COLO668 (cell line): ENCODE data around the gene FOSL1.

Experiments used
- DNase-seq: peaks from one replicate; lab custom pipeline; 2025; ENCODE audit not compliant: unreplicated experiment; lab: John Stamatoyannopoulos, UW

The FOSL1 gene

DNA sequence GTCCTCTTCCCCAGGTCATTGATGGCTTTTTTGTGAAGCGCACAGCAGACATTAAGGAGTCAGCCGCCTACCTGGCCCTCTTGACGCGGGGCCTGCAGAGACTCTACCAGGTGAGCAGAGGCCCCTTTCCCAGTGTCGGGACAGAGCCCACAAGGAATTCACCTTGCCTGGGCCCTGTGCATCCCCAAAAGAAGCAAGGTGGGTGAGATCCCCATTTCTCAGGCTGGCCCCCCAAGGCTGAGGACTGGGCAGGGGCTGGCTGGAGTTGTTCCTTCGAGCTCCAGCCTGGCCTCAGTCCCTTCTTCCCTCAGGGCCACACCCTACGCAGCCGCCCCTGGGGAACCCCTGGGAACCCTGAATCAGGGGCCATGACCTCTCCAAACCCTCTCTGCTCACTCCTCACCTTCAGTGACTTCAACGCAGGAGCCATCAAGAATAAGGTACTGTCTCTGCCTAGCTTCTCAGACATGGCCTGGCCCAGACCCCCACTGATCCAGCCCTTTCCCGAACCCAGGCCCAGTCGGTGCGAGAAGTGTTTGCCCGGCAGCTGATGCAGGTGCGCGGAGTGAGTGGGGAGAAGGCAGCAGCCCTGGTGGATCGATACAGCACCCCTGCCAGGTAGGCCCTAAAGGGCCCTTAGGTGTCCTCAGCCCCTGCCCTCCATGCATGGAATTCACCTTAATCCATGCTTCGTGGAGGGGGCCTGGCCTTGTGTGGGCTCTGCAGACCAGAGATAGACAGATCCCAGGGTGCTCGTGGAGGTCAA is 35.3 kb downstream of the FOSL1 start:
- DNase-seq: no peak

DNA sequence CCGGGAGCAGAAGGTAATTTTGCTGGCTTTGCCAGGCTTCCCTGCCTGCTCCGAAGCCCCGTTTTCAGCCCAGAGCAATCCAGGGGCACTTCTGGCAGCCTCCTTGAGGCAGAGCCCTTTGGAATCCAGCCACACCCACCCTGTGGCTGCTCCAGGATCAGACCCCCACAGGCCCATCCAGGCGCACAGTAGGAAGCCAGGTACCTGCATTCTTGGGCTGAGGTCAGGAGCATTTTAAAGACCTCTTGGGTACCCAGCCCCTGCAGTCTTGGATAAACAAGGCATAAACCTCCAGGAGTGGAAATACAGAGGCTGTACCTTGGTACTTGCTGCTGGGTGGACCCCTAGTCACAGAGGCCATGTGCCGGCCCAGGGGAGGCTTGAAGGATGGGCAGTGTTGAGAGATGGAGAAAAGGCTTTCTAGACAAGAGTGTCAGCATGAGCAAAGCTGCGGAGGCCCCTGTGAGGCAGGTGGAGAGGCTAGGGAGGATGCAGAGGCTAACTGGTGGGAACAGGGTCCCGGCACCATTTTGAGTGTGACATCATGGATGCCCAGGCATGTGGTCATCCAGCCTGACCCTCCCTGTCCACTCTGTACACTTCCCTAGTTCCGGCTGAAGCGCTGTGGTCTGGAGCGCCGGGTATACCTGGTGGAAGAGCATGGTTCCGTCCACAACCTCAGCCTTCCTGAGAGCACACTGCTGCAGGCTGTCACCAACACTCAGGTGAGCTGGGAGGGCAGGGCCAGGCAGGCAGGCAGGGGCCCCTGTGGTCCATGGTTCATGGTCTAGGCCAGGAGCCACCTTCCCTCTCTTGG is 36.1 kb downstream of the FOSL1 start:
- DNase-seq: no peak

DNA sequence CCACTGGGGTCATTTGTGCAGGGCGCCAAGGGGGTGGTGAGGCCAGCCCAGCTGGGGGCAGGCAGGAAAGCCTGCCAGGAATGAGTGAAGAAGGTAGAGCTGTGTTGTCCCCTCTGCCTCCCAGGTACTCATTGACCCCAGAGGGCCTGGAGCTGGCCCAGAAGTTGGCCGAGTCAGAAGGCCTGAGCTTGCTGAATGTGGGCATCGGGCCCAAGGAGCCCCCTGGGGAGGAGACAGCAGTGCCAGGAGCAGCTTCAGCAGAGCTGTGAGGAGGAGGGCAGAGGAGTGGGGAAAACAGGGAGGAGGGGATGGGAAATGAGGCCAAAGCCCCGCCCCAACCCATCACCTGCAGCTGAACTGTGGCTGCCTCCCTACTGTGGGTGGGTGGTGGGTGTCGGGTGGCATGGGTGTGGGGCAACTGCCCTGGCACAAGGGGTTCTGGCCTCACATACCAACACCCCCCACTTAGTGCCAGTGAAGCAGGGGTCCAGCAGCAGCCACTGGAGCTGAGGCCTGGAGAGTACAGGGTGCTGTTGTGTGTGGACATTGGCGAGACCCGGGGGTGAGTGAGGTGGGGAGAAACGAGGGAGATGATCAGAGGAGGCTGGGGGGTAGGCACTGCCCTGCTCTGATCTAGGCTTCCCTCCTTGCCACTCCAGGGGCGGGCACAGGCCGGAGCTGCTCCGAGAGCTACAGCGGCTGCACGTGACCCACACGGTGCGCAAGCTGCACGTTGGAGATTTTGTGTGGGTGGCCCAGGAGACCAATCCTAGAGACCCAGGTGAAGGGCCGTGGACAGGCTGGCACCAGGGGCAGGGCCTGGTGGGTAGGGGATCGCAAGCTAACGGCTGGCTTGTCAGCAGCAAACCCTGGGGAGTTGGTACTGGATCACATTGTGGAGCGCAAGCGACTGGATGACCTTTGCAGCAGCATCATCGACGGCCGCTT is 37.0 kb downstream of the FOSL1 start:
- no peak for DNase-seq

DNA sequence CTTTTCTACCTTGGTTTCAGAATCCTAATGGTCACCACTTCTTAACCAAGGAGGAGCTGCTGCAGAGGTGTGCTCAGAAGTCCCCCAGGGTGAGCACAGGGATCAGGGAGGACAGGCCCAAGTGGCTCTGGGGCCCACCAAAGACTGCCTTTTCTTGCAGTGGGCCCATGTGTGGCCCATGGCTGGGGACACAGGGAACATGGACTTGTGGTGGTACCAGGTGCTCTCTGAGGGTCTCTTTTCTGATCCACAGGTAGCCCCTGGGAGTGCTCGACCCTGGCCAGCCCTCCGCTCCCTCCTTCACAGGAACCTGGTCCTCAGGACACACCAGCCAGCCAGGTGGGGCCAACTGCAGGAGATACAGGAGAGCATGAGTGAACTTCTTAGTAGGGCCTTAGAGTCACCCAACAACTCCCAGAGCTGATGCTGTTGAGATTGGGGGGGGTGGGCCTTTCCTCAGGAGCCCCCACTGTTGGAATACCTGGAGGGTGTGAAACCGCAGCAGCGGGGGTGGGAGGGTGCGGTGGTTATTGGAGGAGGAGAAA is 37.9 kb downstream of the FOSL1 start:
- DNase-seq: no peak

DNA sequence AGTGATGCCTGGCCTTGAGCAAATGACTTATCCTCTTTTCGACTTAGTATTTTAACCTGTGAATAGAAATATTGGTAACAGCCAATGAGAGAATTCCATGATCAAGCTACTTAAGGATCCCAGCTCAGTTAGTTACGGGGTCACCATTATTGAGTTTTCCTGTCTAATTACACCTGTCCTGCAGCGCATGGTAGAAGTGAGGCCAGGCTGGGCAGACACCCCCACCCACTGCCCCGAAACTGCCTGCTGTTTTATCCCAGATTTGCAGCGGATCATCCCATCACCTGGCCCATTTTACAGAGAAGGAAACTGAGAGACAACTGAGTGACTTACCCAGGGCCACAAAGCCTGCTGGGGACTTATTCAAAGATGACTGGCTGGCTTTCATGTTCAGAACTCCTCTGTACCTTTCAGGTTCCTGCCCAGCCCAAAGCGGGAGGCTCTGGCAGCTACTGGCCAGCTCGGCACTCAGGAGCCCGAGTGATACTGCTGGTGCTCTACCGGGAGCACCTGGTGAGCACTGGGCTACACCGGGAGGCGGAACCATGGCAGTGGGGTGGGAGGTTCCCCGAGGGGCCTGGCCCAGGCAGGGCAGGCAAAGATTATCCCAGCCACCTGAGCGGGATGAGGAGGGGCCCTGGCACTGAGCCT is 38.5 kb downstream of the FOSL1 start:
- no peak for DNase-seq

DNA sequence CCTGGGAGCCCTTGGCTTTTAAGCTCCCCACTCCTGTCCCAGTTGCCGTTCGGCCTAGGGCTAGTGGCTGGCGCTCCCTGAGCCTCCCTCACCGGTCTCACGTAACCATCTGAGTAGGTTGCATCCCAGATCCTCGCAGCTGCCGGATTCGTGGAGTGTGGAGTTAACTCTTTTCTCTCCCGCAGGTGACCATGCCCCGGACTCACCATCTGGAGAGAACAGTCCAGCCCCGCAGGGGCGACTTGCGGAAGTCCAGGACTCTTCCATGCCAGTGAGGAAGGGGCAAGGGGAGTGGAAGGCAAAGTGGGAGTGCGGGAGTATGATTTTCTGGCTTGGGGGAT is 39.1 kb downstream of the FOSL1 start:
- peak; percentile 44 for DNase-seq

DNA sequence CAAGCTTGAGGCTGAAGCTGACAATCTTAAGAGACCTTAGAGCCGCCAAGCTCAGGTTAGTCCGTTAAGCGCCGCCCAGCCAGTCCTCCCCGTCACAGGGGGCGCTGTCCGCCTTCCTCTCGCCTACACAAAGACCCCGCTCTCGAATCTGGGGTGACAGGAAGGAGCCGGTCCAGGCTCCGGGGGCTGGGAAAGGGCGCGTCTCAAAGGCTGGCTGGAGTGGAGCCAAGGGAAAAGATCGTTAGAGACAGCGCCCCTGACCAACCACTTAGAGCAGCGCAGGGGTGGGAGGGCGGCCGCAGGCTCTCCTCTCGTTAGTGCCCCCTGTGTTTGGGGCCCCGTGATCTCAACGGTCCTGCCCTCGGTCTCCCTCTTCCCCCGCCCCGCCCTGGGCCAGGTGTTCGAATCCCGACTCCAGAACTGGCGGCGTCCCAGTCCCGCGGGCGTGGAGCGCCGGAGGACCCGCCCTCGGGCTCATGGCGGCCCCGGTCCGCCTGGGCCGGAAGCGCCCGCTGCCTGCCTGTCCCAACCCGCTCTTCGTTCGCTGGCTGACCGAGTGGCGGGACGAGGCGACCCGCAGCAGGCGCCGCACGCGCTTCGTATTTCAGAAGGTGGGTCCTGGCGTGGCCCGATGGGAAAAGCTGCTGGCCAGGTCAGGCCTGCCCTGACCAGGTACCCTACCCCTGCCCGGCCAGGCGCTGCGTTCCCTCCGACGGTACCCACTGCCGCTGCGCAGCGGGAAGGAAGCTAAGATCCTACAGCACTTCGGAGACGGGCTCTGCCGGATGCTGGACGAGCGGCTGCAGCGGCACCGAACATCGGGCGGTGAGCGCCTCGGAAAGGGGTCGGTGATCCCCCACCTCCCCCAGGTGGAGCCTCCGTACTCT is 39.7 kb downstream of the FOSL1 start, which contains the start of gene MUS81:
MUS81 (plus strand) TSS at position 156 of the 887 bp plus-strand sequence; CDS start at position 477, 321 bp downstream.
- DNase-seq: peak; percentile 94

DNA sequence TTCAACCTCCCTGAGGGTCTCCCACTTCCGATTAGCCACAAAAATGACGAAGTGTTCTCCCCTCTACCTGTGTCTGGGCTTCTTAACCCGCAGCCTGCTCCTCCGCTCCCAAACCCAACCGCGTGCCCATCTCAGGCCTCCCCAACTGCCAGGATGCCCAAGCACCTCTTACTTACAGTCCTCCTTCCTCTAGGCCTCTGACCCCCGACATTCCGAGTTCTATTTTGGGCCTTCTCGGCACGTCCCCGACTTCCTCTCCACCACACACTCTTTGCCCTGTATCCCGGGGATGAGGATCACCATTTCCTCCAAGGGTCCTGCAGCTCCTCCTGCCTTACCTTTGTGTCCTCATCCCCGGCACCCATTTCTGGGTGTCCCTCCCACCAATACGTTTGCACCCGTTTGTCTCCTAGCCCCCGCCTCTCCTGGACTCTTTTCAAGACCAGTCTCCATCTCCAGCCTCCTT is 40.3 kb downstream of the FOSL1 start:
- DNase-seq: peak; percentile 66

DNA sequence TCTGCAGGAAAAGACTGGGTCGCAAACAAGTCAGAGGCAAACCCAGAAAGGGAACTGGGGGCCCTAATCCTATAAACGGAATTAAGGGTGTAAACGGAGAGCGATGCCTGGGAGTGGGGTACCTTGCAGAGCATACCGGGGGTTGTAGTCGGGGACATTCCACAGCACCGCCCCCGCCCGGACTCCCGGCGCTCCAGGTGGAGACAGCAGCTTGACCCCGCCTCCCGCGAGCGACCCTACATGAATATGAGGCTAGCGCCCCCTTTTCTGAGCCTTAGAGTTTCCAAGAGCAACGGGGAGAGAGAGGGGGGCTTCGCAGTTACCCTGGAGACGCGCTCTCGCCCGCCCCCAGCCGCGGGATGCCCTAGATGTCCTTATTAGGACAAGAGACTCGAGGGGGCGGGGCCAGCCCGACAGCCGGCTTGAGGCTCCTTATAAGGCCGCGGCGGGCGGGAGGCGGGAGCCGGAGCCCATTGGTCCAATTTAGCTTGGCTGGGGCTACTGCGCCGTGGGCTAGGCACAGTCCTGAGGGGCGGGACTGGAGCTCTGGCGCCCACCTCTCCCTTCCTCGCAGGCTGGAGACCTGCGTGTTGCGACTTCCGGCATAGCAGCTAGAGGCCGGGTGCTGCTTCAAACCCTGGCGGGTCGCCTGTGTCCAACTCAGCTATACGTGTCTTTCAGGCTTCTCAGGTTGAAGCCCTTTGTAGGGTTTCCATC is 40.9 kb downstream of the FOSL1 start:
- DNase-seq: peak; percentile 98

DNA sequence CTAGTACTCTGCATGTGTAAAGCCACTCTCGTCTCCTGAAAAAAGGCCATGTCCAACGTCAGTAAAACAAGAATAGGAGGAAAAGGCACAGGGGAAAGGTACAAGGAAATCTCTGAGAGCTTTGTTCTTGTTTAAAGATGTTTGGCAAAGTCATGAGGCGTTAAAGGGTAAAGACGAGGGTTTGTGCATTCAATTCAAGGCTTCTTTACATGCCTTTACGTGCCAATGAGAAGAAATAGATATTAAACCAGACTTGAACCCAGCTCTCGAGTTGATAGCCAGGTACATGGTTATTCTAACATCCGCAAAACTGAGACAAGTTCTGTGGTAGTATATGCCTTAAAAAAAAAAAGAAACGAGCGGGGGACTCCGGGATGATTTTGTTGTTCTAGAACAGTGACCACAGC is 41.5 kb downstream of the FOSL1 start:
- DNase-seq: no peak

DNA sequence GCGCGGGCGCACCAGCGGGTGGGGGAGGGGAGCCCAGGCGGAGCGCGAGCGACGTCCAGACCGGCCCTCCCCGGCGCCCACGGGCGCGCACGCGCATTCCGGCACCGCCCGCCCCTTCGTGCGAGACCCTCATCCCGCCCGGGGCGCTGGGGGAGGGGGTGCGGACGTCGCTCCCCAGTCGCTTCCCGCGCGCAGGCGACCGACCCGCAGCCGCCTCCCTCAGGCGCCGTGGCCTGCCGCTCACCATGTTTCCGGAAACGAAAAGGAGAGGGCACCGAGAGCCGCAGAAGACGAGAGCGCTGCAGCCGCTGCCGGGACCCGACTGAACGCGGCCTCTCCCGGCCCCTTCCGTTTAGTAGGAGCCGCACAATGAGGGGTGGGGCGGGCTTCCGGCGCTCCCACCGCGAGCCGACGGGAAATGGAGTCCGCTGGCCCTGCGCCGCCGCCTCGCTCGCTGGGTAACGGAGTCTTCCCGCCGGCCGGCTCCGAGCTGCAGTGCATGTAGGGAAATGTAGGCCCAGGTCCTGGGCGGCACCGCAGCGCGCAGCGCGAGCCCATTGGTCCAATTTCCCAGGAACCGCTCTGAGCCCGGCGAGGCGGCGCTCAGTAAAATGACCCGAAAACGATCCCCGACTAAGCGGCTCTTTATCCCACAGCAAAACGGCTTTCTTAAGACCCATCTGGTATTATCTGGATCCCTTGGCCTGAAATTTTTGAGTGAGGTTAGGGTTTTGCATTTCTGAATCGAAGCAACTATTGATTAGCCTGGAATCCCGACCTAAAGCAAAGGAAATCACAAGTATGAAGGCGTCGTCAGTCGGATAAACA is 42.1 kb downstream of the FOSL1 start, which contains the start of gene CFL1:
CFL1 (minus strand) TSS at position 328 of the 828 bp plus-strand sequence; CDS start at position 247, 81 bp downstream.
- DNase-seq: peak; percentile 99

DNA sequence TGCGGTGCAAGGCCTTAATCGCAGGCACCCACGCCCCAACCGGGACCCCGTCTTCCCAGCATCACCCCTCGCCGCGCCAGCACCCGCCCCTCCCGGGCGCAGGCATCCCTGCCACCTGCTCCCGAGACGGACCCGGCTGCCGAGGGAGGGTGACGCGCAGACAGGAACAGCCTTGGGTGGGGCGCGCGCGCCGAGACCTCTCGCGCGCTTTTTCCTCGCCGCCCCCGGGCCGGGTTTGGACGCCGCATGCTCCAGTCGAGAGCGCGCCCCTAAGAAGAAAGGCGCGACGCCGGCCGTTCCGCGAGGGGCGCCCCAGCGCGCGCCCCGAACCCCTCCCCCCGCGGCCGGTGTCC is 42.7 kb downstream of the FOSL1 start:
- DNase-seq: peak; percentile 83

DNA sequence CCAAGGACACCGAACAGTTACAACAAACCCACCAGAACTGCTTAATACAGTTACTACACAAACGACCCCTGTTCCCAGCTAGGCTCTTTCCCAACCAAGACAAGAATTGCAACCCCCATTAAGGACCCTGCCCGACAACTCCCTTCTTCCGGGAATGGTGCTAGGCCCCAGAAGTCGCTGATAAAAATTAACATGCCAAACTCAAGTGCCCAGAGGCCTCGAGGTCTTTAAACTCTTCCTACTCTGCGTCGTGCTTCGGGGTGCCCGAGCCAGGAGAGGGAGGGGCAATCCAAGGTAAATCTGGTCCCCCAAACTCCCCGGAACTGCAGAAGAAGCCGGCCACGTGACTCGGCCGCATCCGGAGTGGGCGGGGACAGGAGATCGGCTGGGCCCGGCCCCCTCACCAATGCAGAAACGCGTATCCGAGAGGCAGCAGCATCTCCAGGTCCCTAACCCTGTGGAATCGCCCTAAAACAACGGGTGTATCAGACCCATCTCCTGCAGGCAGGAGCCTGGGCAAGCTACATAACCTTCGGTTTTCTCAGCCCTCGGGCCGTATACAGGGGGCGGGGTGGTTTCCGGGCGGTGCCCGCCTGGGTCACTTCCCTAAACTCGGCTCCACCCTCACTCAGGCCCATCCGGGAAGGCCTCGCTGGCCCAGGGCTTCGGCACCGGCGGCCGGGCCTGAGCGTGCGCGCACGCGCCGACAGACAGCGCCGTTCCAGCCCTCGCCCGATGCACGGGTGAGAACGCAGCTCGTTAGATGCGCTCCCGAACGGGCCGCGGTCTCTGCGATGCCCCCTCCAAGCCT is 43.3 kb downstream of the FOSL1 start:
- peak; percentile 72 for DNase-seq

DNA sequence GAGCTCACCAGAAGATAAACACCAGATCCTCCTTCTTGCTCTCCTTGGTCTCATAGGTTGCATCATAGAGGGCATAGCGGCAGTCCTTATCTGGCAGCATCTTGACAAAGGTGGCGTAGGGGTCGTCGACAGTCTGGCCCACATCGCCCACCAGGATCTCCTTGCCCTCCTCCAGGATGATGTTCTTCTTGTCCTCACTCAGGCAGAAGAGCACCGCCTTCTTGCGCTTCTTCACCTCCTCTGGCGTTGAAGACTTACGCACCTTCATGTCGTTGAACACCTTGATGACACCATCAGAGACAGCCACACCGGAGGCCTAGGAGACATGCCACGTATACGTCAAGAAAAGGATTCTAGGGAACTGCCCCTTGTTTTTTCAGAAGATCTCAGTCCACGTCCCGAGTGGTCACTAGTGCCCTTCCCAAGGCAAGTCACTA is 44.2 kb downstream of the FOSL1 start:
- no peak for DNase-seq

DNA sequence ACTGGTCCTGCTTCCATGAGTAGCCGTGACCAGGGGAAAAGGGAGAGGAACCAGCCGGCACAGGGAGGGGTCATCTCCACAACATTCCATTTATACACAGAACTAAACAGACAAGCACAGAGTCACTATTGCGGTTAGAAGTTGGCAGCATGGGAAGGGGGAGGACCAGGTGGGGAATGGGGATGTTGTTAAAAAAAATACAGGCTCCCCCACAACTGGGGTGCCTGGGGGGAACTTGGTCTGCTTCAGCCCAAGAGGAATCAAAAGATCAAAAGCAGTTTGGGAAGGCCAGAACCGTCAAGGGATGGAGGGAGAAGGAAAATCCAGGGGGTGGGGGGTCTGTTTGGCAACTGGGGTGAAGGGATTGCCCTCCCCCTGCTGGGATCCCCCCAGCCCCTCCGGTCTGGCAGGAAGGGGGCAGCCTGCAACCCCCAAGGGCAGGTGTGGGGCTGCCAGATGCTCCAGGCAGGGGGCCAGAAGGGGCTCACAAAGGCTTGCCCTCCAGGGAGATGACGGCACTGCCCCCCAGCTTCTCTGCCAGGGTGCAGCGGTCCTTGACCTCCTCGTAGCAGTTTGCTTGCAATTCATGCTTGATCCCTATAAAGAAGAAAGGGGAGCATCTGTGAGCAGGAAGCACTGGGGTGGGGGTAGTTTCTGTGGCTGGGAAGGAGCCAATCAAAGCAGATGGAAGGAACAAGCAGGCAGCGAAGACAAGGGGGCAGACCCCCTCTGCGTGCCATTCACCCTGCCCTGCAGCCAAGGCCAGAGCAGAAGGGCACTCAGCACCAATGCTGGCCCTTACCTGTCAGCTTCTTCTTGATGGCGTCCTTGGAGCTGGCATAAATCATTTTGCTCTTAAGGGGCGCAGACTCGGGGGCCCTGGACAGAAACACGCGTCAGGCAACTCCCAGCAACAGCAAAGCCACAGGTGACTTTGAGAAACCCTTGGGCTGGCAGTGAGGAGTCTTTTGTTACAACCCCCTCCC is 45.0 kb downstream of the FOSL1 start:
- DNase-seq: no peak

DNA sequence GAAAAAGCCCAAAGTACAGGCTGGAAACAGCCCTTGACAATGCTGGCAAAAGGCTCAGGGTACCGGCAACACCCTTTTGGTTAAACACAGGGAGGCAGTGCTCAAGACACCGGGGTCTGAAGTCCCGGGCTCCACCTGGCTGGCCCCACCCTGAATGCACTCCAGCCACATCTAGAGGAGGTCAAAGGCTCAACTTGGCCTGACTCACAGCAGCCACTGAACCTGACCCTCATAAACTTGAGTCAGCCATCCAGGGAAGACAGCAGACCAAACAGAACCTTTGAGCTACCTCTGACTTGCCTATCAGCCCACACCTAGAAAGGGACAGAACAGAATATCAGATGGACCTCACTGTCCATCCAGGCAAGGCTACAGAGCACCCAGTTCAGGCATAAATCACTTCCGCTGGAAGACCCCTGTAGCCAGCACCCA is 46.0 kb downstream of the FOSL1 start:
- DNase-seq: no peak
